GM19351 (cell line): ENCODE data around the gene STON1.
"Not testable (repeated sequence)": the region's sequence is repeated elsewhere in the genome, so short reads cannot be mapped to it uniquely, and the experiment has no call there.

Experiments
- ATAC-seq: cut with Tn5 transposase; IDR thresholded peaks from one replicate; pipeline ENCODE4 v1.9.1; 2021; ENCODE audit warnings: mild to moderate bottlenecking, moderate library complexity; ENCODE audit not compliant: unreplicated experiment

STON1 gene, protein sequence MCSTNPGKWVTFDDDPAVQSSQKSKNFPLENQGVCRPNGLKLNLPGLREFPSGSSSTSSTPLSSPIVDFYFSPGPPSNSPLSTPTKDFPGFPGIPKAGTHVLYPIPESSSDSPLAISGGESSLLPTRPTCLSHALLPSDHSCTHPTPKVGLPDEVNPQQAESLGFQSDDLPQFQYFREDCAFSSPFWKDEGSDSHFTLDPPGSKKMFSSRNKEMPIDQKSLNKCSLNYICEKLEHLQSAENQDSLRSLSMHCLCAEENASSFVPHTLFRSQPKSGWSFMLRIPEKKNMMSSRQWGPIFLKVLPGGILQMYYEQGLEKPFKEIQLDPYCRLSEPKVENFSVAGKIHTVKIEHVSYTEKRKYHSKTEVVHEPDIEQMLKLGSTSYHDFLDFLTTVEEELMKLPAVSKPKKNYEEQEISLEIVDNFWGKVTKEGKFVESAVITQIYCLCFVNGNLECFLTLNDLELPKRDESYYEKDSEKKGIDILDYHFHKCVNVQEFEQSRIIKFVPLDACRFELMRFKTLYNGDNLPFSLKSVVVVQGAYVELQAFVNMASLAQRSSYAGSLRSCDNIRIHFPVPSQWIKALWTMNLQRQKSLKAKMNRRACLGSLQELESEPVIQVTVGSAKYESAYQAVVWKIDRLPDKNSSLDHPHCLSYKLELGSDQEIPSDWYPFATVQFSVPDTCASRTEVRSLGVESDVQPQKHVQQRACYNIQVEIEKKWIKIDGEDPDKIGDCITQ

DNA sequence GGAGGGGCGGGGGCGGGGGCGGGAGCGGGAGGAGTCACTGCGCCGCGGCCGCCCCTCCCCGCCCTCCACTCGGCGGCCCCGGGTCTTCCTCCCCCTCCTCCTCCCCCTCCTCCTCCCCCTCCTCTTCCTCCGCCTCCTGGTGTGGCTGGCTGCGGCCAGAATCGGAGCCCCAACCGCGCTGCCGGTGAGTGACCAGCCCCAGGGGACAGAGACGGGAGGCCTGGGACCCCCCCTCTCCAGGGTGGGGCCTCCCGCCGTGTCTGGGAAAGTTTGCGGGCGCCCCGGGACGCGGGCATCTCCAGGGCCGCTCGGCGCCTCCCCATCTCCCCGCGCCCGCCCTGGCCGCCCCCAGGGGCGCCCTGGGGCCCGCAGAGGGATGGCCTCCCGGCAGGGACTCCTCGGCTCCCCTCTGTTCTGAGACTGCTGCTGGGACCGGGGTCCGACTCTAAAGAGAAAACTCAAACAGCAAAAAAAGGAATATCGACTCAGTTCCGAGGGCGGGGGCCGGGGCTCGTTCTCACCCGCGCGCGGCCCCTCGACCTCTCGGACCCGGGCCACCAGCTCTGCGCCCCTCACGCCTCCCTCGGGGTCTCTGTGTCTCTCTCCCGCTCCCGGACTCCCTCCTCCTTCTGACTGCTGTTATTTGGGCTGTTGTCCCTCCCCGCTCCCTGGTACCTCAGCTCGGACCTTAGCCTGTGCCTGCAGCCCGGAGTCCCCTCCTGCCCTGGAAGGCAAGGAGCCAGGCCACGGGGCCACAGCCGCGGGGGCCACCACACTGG lies at the start of gene STON1:
TSS of gene STON1 (plus strand) at position 122 of the 779 bp plus-strand sequence. CDS start 50,480 bp downstream, outside the sequence.
- peak; percentile 53 for ATAC-seq

DNA sequence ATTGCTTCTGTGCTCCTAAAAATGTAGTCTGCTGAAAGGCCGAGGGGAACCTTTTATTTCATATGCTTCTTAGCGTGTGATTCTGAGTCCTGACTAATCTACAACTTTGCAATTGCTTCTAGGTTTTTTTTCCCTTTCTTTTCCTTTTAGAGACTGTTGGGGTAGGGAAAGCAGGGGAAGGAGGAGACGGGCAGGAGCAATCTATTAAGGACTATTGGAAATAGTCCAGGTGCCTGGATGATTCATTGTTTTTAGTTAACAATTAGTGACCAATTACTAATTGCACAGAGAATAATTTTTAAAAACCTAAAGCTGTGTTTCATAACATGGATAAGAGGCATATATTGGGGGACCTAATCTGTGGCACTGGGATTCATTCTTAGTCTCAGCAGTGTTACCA lies 49.4 kb upstream of the STON1 start:
- no peak for ATAC-seq

DNA sequence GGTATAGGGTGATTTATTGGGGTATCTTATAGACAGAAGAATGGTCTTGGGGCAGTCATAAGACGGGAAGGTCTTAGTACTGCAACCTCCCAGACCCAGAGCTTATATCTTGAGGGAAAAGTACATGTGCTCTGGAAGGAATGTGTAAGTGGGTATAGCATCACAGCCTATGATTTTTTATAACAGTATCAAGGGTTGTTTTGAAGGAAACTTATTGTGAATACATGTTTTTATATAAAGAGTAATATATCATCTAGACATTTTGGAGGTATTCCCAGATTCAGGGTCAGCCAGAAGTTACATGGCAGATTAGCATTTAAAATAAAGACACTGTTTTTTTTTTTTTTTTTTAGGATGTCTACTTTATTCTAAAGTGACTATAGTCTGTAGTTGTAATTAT lies 47.6 kb upstream of the STON1 start:
- ATAC-seq = no peak

DNA sequence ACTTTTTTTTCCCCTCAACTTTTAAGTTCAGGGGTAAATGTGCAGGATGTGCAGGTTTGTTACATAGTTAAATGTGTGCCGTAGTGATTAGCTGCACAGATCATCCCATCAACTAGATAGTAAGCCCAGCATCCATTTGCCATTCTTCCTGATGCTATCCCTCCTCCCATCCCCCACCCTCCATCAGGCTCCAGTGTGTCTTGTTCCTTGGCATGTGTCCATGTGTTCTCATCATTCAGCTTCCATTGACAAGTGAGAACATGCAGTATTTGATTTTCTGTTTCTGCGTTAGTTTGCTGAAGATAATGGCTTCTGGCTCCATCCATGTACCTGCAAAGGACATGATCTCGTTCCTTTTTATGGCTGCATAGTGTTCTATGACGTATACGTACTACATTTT lies 47.2 kb upstream of the STON1 start:
- ATAC-seq = no peak

DNA sequence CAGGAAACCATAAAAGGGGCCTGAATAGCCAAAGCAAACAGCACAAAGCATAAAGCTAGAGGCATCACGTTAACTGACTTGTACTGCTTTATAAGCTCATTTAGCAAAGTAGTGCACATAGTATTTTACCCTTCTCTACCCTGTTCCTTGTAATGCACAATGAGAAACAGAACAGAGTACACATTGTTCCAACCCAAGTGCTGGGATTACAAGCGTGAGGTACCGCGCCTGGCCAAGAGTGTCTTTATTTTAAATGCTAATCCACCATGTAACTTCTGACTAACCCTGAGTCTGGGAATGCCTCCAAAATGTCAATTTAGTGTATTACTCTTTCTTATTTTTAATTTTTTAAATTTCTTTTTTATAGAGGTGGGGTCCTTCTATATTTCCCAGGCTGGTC lies 46.4 kb upstream of the STON1 start:
- no peak for ATAC-seq

DNA sequence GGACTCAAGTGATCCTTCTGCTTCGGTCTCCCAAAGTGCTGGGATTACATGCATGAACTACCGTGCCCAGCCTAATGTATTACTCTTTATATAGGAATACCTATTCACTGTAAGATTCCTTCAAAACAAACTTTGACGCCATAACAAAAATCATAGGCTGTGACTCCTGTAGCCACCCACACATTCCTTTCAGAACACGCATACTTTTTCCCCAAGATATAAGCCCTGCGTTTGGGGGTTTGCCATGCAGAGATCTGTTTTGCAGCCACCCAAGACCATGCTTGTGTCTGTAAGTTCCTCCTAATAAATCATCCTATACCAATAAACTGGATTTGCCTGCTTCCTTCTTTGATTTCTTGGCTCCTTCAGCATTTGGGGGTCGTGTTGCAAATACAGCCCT lies 46.0 kb upstream of the STON1 start:
- ATAC-seq = no peak

DNA sequence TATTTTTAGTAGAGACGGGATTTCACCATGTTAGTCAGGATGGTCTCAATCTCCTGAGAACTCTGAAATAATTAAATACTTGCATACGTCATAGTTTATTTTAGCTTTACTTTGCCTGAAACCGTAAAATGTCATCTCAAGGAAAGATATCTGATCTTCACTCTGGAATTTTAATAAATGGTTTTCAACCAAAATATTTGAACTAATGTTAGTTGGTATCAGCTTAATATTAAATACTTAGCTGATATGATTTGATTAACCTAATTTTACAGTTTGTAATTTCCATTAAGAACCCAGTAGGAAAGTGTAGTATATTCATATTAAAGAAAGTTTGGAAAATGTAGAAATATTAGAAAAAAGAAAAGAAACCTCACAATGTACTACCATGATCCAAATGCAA lies 41.4 kb upstream of the STON1 start:
- ATAC-seq = no peak

DNA sequence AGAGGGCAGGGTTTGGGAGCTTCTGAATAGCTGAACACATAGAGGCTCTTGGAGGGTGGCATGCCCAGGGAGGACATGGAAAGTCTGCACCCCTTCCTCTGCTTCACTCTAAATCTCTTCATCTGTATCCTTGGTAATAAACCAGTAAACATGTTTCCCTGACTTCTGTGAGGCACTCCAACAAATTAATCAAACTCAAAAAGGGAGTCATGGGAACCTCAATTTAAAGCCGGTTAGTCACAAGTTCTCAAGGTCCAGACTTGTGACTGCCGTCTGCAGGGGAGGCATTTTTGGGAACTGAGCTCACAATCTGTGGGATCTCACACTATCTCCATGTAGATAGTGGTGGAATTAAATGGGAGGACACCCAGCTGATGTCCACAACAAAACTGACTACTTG lies 33.1 kb upstream of the STON1 start:
- ATAC-seq = no peak

DNA sequence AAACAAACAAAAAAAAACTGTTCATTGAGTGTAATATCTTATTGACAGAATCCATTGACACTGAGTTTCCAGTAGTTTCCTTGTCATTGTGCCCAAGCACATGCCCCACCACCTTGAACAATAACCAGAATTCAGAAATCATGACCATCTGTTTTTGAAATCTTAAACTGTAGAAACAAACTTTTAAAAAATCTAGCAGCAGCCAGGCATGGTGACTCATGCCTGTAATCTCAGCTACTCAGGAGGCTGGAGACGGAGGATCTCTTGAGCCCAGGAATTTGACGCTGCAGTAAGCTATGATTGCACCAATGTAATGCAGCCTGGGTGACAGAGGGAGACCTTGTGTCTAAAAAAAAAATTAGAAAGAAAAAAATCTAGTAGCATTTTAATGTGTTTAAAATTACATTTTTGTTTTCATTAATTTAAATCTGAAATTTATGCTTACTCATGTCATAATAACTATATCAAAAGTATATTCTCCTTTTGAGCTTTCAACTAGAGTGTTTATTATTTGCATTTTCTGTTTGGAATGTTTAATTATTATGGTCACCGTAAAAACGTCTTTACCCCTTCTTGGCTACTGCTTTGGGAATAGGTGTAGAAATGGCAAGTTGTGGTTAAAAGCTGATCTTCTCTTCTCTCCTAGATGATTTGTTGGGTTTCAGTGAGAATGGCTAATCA lies 25.2 kb upstream of the STON1 start:
- no peak for ATAC-seq

DNA sequence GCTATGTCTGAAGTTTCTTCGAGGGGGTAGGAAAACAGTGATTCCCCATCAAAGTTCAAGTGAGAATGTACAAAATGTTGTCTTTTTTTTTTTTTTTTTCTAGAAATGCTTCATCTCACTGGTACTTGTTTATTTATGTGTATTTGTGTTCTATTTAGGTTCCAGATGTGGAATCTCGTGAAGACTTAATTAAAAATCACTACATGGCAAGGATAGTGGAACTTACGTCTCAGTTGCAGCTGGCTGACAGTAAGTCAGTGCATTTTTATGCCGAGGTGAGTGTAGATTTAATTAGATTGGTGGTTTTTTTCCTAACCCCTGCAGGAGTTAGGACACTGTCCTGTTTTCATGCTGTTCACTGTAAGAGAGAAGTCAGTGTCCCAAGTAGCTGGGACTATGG lies 22.8 kb upstream of the STON1 start:
- ATAC-seq = no peak

DNA sequence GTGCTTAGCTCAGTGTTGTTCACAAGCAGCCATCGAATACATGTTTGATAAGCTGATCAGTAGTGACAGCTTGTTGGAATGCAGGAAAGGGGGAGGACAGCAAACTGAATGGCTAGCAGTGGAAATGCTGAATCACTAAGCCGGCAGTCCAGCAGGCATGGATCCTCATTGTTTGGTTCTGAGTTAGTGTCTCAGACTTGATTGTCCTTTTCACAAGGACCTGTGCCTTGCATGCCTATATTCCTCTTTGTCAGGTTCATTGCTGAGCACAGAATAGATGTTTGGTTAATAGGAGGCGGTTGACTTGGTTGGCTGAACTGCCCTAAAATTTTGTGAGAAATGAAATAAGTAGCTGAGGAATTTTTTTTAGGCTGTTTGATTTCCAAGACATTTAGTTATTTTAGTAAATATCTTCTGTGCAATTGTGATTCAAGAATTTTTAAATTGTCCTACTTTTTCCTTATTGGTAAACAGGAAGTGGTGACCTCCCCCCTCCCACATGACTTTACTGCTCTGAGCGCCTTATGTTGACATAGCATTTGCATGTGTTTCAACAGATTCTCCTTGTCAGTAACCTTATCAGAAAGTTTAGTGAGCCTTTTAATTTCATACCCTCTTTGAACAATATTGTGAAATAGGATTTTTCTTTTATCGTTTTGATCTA lies 21.4 kb upstream of the STON1 start:
- ATAC-seq = no peak

DNA sequence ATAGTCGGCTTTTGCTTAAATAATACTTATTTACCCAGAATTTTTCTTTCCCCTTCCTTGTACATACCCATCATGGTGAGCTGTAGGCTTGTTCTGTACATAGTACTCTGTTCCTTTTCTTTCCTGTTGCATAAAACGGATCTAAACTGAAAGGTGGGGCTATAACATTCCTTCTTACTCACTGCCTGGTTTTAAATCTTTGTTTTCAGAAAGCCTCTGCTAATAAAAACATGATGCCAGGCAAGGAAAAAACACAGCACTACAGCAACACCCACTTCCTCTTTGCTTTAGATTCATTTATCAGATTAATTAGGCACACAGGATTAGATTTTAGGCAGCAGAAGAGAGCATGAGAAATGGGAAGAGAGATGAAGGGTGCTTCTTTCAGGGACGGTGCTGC lies 19.6 kb upstream of the STON1 start:
- no peak for ATAC-seq

DNA sequence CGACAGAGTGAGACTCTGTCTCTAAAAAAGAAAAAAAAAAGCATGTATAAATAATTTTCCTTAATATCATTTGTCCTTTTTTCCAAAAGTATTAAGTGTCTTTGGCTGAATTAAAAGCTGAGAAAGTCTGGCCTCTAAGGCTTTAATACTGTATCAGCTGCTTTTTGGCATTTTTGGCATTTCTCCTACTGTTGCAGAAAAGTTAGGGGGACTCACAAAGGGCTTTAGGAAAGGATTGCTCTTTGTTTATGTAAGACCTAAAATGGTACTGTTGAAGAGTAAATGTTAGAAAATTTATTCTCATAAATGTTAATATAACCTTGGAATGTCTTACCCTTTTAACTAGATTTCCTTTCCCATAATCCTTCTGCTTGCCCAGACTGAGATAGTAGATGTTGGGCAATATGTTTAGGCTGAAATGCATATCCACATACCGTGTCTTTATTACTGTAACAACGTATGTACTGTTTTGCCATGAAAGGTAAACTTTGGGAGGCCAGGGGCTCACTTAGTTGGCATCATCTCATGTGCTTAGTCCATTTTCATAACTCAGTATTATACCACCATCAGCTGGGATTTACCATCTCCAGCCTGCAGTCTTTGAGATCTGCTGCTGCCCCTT lies 18.0 kb upstream of the STON1 start:
- ATAC-seq = no peak

DNA sequence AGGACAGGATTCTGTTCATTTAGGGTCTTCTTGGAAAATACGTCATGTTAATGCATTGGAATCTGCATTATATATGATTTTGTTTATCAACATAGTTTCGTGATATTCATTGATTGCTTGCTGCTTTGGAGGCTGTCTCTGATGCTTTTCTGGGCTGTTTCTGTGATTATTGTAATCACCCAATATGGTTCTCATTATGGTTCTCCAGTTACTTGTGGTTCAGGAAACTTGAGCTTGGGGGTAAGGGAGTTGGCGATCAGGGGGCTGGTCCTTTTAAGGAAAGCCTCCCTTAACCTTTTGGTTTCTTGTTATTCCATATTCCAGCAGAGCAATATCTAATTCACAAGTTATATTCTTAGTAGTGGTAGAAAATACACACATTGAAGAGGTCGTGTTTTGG lies 17.4 kb upstream of the STON1 start:
- ATAC-seq = no peak

DNA sequence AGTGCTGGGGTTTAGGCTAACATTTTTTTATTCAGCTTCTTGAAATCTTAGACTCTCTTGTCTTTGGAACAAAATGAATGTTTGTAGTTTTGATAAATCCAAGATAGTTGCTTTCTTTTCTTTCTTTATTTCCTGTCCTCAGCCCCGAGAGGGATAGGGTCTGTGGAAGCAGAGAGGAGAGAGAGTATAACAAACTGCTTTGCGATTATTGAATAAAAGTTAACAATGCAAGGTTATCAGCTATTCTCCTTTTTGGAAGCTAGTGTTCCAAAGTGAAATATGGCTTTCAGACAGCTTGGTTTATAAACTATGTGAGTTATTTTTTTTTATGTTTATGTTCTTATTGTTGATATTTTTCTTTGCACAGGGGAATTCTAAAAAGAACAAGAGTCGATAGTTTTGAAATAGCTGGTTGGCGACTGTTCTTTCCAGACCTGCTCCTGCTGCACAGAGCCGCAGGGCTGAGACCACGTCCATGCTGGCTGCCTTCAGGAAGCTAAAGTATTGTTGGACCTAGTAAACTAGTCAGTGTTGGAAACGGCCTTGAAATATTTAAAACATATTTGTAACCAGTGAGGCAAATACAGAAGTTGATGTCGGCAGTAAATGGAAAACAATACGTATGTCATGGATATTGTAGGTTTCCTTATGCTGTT lies 15.5 kb upstream of the STON1 start:
- no peak for ATAC-seq

DNA sequence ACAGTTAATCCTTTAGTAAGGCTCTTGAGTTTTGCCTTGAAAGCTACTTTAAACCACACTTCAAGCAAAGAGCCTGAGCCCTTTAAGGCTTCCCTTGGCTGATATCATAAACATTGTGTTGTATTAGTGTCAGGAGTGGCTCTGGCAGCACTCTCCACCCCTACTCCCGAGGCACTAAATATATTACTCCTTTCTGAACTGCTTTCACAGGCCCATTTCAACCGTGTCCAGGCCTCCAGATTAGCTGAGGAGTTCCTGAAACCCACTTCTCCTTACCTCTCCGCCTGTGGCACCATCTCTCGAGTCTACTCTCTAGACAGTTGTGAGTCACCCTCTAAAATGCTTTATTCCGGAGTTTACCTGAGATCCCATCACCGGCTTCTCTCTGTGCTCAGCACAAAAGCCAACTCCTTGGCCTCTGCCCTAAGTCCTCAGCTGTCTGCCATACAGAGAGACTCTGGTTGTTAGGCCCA lies 14.4 kb upstream of the STON1 start:
- no peak for ATAC-seq

DNA sequence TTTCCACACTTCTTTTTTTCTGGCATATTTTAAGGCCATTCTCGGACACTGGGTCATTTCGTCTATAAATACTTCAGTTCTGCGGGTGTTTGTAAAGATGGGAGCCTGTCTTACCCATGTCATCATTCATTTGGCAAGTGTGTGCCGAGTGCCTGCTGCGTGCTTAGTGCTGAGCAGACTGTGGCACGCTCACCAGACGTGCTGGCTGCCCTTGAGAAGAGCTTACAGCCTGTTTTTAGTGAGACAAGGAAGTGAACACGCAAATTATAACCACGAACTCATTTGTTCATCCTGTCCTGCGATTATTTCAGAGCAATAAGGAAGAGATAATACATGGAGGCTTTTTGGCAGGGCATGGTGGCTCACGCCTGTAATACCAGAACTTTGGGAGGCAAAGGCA lies 10.4 kb upstream of the STON1 start:
- ATAC-seq = no peak

DNA sequence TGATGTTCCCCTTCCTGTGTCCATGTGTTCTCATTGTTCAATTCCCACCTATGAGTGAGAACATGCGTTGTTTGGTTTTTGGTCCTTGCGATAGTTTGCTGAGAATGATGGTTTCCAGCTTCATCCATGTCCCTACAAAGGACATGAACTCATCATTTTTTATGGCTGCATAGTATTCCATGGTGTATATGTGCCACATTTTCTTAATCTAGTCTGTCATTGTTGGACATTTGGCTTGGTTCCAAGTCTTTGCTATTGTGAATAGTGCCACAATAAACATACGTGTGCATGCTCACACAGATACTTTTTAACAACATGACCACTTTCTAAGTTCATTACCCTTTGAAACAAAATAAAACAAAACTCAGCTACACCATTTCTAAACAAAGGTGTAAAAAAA lies 5.2 kb upstream of the STON1 start:
- not testable (repeated sequence) for ATAC-seq

DNA sequence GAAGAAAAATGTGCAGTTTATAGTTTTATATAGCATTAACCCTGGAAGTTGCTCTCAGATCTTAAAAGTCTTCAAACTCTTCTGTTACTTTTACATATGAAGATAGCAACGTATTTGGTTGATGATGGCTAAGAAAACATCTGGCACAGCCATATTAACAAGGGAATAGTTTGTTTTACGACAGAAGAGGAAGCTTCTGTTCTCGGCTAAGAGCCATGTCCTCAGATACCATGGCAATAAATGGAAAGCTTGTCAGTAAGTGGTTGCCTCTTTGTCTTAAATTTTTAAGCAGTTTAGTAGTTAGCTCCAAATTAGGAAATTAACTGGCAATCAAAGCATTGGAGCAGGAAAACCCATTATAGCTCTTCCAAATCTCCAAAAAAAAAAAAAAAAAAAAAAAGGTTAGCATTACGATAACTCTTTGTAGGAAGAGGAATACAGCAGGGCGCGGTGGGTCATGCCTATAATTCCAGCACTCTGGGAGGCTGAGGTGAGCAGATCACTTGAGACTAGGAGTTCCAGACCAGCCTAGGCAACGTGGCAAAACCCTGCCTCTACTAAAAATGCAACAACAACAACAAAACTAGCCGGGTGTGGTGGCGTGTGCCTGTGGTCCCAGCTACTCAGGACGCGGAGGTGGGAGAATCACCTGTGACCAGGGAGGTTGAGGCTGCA lies 4.5 kb upstream of the STON1 start:
- no peak for ATAC-seq
